Renal cortical epithelial cell (primary cell): ENCODE results near the gene CTNNAL1. TPM values are rescaled to one million over a fixed set of nuclear protein-coding genes. Genes with fewer than 3 reads are reported as not detected.
A peak's percentile ranks its signal among the peaks of the same experiment; 100 is the strongest.

Experiments used
- DNase-seq: peaks from one replicate; pipeline ENCODE4 v3.0.0-alpha.2; 2011; ENCODE audit warnings: low read depth
- total RNA-seq: library from RNA; depleted of rRNA; stranded (reverse); fragments of >200 nt; gene quantifications from 2 replicates; pipeline ENCODE4 v1.2.3, GENCODE V29; 2014

Gene CTNNAL1
- total RNA-seq, 1 donor from 2014 or later = 154 TPM

DNA sequence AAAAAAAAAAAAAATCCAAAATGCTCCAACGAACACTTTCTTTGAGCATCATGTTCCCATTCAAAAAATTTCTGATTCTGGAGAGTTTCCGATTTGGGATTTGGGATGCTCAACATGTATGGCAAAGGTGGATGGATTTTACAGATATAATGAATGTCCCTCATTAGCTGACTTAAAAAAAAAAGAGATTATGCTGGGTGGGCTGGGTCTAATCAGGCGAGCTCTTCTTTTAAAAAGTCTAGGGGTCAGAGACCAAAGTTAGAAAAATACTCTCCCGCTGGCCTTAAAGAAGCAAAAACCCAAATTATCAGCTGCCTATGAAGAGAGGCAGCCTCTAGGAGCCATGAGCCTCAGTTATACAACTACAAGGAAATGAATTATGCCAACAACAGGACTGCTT, 15.2 kb upstream of the CTNNAL1 start:
- DNase-seq = no peak

DNA sequence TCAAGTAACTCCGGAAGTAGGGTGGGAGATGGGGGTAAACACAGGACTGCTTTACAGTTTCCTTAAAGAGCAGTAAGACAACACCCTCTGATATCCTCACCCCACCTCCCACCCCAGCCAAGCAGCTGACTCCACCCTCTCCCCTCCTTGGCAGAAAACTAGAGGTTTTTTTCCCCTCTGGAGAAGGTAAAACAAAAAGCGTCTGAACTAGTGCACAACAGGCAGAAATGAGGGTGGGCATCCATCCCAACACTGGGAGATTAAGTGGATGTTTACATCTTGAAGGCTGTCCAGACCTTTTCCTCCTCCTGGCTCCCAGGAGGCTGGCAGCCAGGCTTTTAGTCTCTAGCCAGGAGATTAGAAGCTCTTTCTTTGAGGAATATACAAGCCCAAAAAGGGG, 13.9 kb upstream of the CTNNAL1 start:
- no peak for DNase-seq

DNA sequence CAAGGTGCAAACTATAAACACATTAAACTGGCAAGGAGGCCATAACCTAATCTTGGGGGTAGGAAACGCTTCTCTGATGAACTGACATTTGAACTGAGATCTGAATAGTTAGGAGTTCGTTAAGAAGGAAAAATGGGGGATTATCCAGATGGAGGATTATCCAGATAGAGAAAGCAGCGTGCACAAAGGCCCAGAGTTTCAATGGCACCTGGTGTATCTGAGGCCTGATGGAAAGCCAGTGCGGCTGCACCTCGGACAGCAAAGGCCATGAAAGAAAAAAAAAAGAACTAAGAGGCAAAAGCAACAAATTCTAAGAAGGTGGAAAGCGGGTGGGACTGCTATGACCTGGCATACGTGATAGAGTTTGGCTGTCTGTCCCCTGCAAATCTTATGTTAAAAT, 13.0 kb upstream of the CTNNAL1 start:
- no peak for DNase-seq

DNA sequence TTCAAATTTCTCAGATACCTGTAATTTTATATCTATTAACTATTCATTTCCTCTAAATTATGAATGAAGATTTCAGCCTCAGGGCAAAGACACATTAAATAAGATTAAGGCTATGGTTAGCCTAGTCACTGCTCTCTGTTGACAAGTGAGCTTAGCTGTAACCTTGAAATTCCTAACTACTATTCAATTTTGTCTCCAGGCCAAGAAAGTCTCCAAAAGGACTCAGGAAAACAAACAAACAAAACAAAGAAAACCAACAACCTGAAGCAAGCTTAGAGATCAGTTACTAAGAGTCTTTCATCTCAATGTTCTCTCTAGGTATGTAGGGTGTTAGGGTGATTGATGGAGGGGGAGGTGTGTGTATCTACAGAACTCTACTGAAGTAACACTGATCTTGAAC, 9.6 kb upstream of the CTNNAL1 start:
- peak; percentile 70 for DNase-seq

DNA sequence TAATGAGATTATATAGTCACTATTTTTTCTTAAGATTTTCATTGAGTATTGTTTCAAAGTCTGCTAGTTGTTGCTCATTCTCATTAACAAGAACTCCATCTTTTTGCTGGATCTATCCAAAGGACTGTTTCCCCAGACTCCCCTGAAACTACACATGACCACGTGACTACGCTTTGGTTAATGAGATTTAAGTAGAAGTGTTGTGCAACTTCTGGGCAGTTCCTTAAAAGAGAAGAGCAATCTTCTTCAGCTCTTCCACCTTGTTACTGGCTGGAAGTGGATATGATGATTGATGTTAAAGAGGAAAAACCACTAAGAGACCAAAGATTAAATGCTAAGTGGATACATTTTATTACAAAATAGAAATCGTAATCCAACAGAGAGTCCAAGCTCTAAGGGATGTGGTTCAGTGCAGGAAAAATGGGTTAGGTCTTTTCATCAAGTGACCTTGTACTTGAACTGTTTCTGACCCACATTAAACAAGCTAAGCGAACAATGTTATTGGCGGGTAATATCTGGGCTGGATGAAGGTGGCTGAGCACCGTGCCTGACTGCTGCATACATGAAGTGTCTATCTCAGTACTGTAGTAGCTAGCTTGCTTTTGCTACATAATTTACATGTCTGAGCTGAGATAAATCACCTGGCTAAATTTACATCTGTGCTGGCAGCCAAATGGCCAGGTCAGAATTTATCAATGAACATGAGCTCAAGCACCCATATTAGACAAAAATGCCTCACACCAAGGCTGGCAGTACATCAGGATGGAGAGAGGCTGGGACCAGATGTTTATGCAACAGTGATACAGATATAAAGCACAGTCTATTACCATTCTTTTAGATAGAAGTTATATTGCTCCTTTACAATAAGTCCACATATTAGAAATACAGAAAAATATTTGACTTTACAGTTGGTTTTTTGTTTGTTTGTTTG, 7.5 kb upstream of the CTNNAL1 start:
- no peak for DNase-seq

DNA sequence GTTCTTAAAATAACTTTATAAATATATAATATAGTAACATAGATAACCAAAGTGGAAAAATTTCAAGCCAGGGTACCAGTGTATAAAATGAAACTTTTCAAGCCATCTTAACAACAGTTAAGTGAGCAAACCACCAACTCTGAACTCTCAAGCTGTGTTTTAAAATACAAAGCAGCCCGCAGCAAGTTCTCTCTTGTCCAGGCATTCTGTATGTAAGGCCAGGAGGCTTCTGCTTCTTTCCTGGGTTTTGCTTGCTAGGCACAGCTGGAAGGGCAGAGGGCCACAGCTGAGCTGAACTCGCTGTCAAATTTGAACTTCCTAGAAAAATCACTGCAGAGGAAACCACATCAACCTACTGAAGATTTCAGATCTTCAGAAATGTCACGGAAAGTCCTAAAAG, 6.8 kb upstream of the CTNNAL1 start:
- no peak for DNase-seq

DNA sequence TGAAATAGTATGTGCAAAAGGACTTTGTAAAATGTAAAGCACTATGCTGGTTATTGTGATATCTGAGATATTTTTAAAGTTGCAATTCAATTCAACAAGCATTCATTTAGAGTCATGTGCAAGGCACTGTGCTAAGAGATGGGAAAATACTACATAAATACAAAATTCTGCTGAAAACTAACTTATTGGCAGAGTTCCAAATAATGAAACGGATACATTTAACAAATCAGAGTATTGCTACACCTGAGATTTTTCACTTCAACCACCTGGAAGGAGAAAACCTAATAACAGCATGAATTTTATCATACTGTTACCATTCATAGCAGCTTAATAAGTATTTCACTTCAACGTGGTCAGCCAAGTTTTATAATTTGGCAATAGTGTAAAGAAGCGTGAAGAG, 6.1 kb upstream of the CTNNAL1 start:
- DNase-seq = no peak

DNA sequence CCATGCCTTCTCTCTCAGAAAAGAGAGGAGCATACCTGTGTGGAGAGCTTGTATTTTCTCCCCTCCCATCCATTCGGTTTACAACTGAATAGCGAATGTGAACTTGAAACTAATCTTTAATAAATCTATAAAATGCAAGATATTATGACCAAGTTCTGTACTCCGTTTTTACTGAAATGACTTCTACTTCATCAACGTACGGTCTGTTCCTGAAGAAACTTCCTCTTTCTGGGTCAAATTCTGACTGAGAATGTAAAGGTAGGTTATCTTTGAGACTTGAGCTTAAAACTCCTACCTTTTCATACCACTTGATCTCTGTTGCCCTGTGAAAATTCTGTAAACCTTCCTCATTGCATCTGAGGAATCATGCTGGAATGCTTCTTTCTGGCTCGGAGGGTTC, 4.2 kb upstream of the CTNNAL1 start:
- no peak for DNase-seq

DNA sequence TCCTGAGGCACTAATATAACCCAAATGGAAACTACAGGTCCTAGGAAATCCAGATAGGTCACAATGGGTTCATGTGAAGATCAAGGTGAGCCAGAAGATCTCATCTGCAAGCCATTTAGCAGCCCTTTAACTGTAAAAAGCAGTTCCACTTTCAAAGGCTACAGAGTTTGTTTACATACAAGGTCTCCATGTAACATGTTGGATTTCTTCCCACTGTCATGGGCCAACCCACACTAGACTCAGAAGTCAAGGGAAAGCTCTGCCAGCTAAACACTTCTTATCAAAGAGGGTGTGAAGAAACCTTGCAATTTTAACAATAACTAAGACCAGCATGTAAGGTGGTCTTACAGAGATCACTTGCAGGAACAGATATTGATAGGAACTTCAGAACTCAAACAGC, 3.8 kb upstream of the CTNNAL1 start:
- DNase-seq = peak; percentile 34

DNA sequence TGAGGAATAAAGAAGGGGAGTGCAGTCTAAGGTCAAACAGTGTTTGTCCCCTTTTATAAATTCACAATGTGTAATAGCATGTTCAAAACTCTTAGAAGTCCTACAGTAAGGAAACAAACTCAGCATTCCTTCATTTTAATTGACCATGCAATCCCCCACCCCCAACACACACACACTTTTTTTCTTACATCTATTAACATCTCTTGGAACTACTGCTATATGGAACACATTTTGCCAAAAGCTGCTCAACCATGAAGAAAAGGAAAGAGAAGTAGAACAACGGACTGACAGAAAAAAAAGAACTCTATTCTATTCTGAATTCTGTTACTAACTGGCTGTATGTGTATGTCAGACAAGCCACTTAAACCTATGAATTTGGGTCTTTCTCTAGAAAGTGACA, 2.8 kb upstream of the CTNNAL1 start:
- peak; percentile 88 for DNase-seq

DNA sequence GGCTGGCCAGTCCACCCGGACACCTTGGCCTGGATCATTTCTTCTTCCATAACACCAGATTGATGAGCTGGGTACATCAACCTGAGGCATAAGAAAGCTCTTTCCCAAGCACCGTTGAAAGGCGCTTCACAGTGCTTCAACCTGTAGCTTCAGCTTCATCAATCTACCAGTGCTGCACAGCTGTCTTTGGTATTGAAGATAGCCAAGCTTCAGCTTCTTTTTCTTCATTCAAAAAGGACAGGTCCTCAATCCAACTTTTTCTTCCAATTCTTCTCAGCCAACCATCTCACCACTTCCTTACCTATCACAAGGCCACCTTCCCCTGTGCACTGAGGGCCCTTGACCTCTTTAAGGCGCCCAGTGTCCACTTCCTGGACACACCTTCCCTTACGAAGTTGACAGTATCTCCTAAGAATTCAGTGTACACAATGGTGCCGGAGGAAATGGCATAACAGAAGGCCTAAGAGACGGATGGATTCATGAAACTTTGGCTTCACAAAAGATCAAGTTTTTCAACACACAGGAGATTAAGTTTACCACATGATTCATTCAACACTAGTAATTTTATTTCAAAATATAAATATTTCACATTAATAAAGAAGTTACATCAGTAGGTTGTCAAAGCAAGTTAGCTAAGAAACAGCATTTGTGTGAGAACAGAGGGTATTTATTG, 1.4 kb upstream of the CTNNAL1 start:
- DNase-seq = no peak

DNA sequence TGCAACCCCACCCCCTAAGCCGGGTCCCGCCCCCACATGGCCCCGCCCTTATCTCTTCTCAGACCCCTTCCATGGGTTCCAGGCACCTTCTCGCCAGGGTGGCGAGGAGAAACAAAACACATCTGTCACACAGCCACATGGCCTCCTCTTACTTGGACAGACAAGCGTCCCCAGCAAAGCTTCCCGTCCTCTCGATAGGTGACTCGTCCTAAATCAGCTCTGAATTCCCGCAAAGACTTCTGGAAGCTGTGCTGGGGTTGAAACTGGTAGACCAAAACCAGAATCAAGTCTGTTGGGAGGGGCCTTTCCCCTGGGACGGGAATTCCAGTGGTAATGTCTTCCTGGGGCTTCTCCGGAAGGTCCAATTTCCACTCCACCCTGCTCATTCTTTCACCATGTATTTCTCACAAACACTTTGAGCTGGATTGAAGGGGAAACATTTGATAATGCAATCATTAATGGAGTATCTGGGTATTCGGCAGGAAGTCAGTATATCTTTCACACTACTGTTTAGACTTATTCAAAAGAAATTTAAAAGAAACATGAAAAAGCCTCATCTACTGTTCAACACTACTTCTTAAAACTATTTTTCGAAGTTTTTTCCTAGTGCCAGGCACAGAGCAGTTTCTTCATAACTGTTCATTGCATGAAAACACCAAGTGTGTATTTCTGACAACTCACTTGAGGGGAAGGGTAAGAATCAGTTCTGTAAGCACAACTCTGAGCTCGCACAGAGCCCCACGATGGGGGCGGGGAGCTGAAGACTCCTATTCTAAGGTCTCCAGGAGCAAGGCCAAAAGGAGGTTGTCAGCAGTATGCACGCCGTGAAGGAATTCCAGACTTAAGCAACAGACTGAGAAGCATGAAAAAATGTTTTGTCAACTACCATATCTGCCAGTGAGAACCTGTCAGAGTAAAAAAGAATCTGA, 644 bp upstream of the CTNNAL1 start:
- peak; percentile 93 for DNase-seq

DNA sequence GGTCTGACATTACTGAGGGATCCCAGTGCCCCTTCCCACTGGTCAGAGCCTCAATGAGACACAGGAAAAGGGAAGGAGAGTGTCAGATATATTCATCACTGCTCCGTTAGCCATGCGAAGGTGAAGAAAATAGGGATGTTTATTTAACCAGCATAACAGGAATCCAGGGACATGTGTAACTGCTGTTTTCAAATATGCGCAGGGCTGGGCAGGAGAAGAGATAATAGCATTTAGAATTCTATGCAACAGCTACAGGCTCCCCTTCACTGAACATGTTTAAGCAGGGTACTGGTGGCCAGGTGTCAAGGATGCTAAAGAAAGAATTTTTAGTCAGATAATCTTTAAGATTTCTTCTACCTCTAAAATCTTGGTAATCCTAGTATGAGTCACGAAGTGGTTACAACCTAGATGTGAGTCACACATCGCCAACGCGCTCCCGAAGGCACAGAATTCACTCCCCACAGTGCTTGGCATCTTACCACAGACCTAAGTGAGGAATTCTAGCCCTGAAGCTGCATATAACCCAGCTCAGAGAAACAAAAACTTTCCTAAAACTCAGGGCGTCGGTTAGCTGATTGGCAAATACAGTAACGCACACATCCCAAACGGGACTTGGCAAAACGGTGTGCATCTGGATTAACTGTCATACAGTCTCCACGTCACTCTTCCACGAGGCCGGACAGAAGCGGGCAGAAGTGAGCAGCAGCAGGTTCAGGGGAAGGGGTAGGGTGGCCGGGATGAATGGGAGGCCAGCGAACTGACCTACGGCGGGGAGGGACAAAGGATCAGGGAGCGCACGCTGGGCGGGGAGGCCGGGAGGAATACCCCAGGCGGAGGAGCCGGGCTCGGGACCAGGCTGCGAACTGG, 1.1 kb downstream of the CTNNAL1 start:
- DNase-seq = peak; percentile 99

DNA sequence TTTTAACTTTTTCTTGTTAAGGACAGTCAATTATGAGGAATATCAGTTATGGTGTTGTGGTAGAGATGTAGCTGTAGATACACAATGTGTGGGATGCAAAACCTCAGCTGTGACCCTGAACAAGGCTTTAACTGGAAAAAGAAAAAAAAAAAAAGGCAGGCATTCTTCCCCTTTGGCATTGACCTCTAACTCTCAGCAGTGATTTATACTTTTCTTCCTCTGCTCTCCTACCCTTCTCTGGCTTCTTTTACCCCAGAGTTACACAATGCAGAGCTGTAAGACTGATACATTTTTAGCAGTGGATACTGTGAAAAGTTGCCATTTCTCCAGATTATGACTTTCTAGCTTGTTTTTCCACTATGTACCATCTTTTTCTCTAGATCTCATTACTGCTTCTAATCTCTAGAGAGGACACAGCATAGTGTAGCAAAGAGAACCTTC, 2.0 kb downstream of the CTNNAL1 start:
- peak; percentile 66 for DNase-seq

DNA sequence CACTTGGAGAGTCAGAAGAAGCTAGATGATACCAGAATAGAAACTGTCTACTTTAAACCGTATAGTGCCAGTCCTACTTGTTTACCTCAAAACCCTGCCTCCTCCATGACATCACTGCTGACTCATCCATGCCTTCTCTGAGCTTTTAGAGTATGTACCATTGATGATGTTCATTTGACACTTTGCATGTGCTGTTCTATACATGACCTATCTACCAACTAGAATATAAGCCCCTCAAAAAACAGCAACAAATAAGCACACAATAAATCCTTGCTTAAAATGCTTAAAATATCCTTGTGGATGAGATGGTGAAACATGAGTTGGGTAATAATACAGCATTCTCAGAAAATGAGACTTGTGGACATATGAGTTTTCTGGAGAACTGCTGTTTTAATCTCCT, 2.6 kb downstream of the CTNNAL1 start:
- DNase-seq = peak; percentile 85

DNA sequence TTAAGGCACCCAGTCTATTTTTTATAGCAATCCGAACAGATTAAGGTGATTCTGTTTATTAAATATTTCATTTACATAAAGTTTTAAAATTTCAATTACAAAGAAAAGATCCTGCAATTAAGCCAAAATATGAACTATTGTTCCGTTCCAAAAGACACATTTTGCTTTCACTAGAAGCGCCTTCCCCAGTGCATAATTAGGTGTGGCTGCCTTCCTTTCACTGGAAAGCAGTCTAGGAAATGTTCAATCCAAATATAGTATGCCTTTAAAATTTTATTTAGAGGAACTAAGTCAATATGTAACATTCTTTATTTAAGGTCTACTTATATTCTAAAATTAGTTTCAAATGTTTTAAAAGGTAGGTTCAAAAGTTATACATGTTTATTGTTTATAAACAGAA, 7.6 kb downstream of the CTNNAL1 start:
- no peak for DNase-seq

DNA sequence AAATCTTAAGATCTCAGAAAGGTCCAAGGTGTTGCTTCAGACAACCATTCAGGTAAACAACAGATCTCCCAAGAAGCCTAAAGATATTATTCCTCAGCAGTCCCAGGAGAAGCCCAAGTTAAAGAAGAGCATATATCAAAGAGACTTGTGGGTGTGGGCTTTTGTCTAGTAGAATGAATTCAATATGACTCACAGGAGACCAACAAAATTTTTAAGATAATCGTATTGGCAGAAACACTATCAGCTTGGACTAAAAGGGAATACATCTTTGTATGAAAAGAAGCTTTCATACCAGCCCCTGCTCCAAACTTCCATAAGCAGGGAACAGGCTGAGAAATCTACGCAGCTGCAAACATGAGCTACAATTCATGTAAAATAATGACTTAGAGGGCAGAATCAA, 10.2 kb downstream of the CTNNAL1 start:
- DNase-seq = no peak

DNA sequence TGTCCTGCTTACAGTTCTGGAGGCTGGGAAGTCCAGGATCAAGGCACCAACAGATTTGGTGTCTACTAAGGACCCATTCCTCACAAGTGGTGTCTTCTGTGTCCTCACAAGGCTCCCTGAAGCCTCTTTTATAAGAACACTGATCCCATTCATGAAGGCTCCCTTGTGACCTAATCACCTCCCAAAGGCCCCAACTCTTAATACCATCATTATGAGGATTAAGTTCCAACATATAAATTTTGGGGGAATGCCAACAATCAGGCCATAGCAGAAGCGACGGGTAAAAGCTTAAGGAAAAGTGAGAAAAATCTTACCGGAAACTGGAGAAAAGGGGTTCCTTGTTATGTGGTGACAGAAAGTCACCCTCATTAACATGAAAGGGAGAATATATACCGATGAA, 11.2 kb downstream of the CTNNAL1 start:
- no peak for DNase-seq

DNA sequence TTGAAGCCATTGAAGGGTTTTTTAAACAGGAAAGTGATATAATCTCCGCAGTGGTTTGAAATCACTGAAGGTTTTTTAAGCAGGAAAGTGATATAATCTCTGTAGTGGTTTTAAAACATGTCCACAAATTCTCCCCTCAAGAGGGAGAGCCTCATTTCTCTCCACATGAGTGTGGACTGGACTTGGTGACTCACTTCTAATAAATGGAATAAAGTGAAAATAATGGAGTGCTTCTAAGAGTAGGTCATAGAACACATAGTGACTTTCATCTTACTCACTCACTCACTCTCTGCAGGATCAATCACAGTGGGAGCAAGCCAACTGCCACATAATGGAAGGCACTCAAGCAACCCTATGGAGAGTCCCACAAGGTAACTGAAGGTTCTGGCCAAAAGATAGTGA, 12.0 kb downstream of the CTNNAL1 start:
- peak; percentile 94 for DNase-seq

DNA sequence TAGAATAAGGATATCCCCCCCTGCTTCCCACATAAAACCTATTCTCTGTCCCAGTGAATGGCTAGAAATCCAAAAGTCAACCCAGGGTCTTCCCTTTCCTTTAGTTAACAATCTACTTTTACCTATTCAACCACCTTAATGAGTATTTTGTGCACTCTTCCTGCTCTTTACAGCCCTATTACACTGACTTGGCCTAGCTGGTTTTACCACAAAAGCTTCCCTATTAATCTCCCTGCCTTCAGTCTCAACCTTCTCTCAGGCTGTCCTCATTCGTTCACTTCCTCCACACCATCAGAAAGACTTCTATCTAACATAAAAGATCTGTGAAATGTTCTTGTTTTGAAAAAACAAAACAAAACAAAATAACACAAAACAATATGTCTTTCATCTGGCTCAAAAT, 16.2 kb downstream of the CTNNAL1 start:
- no peak for DNase-seq

DNA sequence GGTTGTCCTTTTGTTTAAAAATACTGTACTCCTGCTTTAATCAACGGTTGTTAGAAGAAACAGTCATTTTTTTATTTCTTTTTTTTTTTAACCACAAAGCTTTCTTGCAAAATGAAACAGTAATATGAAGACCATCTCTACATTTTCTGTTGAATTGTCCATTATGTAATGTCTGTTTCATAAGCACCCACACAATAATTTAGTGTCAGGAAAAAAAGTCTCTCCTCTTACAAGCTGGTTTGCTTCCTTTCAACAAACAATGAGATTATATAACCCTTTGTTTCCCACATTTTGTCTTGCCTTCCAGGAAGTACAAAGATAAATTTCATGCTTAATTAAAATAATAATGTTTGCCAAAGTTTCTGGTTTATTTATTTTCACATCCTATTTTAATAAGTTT, 16.7 kb downstream of the CTNNAL1 start:
- DNase-seq = no peak
